ENCODE results near the gene USP28.

DNA sequence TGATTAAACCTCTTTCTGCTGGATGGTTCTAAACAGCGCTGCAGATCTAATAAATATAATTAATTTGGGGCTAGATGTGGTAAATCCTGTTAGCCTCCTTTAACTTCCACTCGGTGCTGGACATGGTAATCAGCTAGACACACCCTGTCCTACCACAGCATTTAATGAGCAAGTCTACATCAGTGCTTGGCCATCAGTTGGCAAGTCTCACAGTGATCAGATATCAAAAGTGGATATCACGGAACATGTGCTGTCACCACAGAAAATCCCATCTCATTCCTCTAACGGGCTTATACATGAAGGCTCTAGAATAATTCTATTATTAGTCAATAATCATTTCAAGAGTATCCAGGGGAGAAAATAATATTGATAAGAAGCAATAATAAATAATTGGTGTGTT lies 5.6 kb upstream of the USP28 start:
- TF ChIP-seq CTCF (IDR thresholded peaks at IDR 0.05) (no peak), POLR2A (IDR thresholded peaks at IDR 0.05) (no peak)

Data from body of pancreas (tissue), 4 donors.